Activated CD4-positive, alpha-beta T cell treated with anti-CD3 and anti-CD28 coated beads, Interleukin-2, amount 10 ng/mL, durations not matched to agents 7 days and 5 days (primary cell): ENCODE data around the gene CXADR. TPM values are rescaled to one million over a fixed set of nuclear protein-coding genes. Genes with fewer than 3 reads are reported as not detected.
A peak's percentile ranks its signal among the peaks of the same experiment; 100 is the strongest.
"Not testable (repeated sequence)": the region's sequence is repeated elsewhere in the genome, so short reads cannot be mapped to it uniquely, and the experiment has no call there.

ENCODE experiments used
- CTCF ChIA-PET: fragments of 350-600 bp; sonication (Branson Sonifier 250); formaldehyde crosslinking; loops from one replicate; lab custom pipeline; 2021; ENCODE audit warnings: antibody characterized with exemption; lab: Charles Lee
- POLR2A ChIA-PET: fragments of 350-600 bp; sonication (Branson Sonifier 250); formaldehyde crosslinking; loops from one replicate; lab custom pipeline; 2021; ENCODE audit warnings: antibody characterized with exemption; lab: Charles Lee
- DNase-seq: peaks from one replicate; pipeline ENCODE4 v3.0.0-alpha.2; 2020
- H3K27ac Mint-ChIP-seq: one replicate; pipeline ENCODE4 v1.8.0; 2021; ENCODE audit warnings: mild to moderate bottlenecking, moderate library complexity, mixed read lengths
- H3K27me3 Mint-ChIP-seq: one replicate; pipeline ENCODE4 v1.8.0; 2021; ENCODE audit warnings: mixed read lengths
- H3K36me3 Mint-ChIP-seq: one replicate; pipeline ENCODE4 v1.8.0; 2021; ENCODE audit warnings: low read depth, mixed read lengths
- H3K4me1 Mint-ChIP-seq: one replicate; pipeline ENCODE4 v1.8.0; 2021; ENCODE audit warnings: mixed read lengths
- H3K4me3 Mint-ChIP-seq: one replicate; pipeline ENCODE4 v1.8.0; 2021; ENCODE audit warnings: mild to moderate bottlenecking, moderate library complexity, mixed read lengths
- H3K9me3 Mint-ChIP-seq: one replicate; pipeline ENCODE4 v1.8.0; 2021; ENCODE audit warnings: mixed read lengths
- total RNA-seq, 2 experiments: library from RNA; stranded (reverse); gene quantifications; one replicate each; pipeline ENCODE4 v1.2.3, GENCODE V29; 2021

The CXADR gene
- total RNA-seq = under 1 TPM; 0.32 to 0.40 TPM

- DNase-seq = peak; percentile 77
- ChIA-PET POLR2A (no interaction called here), CTCF (interaction anchor here (0.6 to 1.7 kb wide), 4 partner anchors 10 to 125 kb away, joined by 3 to 6 read pairs (median 4); no protein-coding TSS in a partner anchor)
- peaks cover 2% of the 10 kb centered on the region for H3K36me3 Mint-ChIP-seq
- no peak within 1 kb of the TSS for H3K27ac Mint-ChIP-seq
- H3K27me3 Mint-ChIP-seq = peaks cover 49% of the 10 kb centered on the region
- no peaks in the 10 kb centered on the region for H3K9me3 Mint-ChIP-seq
- peak within 1 kb of the TSS; percentile 83 for H3K4me3 Mint-ChIP-seq
- peaks cover 18% of the 10 kb centered on the region for H3K4me1 Mint-ChIP-seq
These were observed at the start of gene CXADR for GRCh38 chr21:17512253-17513213. TSS of gene CXADR (plus strand) at chr21:17513043. CDS start at chr21:17513130, 87 bp downstream.

- no peaks in the 10 kb centered on the region for H3K27me3 Mint-ChIP-seq
- no peak overlapping the region for H3K4me3 Mint-ChIP-seq
- H3K9me3 Mint-ChIP-seq = no peaks in the 10 kb centered on the region
- no peak for DNase-seq
- ChIA-PET POLR2A (no interaction called here), CTCF (no interaction called here)
- H3K36me3 Mint-ChIP-seq = no peaks in the 10 kb centered on the region
- H3K4me1 Mint-ChIP-seq = no peaks in the 10 kb centered on the region
- no peak overlapping the region for H3K27ac Mint-ChIP-seq
These were observed 46.7 kb upstream of the CXADR start for GRCh38 chr21:17466166-17466565.

- Mint-ChIP-seq H3K27ac (no peak overlapping the region), H3K36me3 (no peaks in the 10 kb centered on the region), H3K27me3 (no peaks in the 10 kb centered on the region), H3K9me3 (no peaks in the 10 kb centered on the region), H3K4me1 (no peaks in the 10 kb centered on the region), H3K4me3 (no peak overlapping the region)
- POLR2A ChIA-PET = no interaction called here
- no peak for DNase-seq
- CTCF ChIA-PET = no interaction called here
These were observed 45.5 kb upstream of the CXADR start for GRCh38 chr21:17467392-17467791.

- Mint-ChIP-seq H3K27ac (no peak overlapping the region), H3K27me3 (no peaks in the 10 kb centered on the region), H3K4me3 (no peak overlapping the region), H3K9me3 (no peaks in the 10 kb centered on the region), H3K36me3 (no peaks in the 10 kb centered on the region), H3K4me1 (no peaks in the 10 kb centered on the region)
- ChIA-PET CTCF (no interaction called here), POLR2A (no interaction called here)
- no peak for DNase-seq
These were observed 45.0 kb upstream of the CXADR start for GRCh38 chr21:17467829-17468228.

- Mint-ChIP-seq H3K36me3 (no peaks in the 10 kb centered on the region), H3K9me3 (no peaks in the 10 kb centered on the region), H3K4me3 (no peak overlapping the region), H3K4me1 (no peaks in the 10 kb centered on the region), H3K27me3 (no peaks in the 10 kb centered on the region), H3K27ac (no peak overlapping the region)
- ChIA-PET CTCF (no interaction called here), POLR2A (no interaction called here)
- DNase-seq = no peak
These were observed 44.1 kb upstream of the CXADR start for GRCh38 chr21:17468698-17469097.

GRCh38 chr21:17469727-17470126 is 43.1 kb upstream of the CXADR start:
- H3K9me3 Mint-ChIP-seq = no peaks in the 10 kb centered on the region
- H3K27ac Mint-ChIP-seq = no peak overlapping the region
- H3K4me3 Mint-ChIP-seq = no peak overlapping the region
- H3K4me1 Mint-ChIP-seq = no peaks in the 10 kb centered on the region
- DNase-seq = no peak
- ChIA-PET POLR2A (no interaction called here), CTCF (no interaction called here)
- H3K36me3 Mint-ChIP-seq = no peaks in the 10 kb centered on the region
- no peaks in the 10 kb centered on the region for H3K27me3 Mint-ChIP-seq

- H3K27me3 Mint-ChIP-seq = no peaks in the 10 kb centered on the region
- ChIA-PET POLR2A (no interaction called here), CTCF (interaction anchor here (1.0 kb wide), 1 partner anchor 10 kb away, joined by 3 read pairs; no protein-coding TSS in a partner anchor)
- DNase-seq = no peak
- no peaks in the 10 kb centered on the region for H3K9me3 Mint-ChIP-seq
- H3K27ac Mint-ChIP-seq = no peak overlapping the region
- H3K4me1 Mint-ChIP-seq = no peaks in the 10 kb centered on the region
- H3K4me3 Mint-ChIP-seq = no peak overlapping the region
- H3K36me3 Mint-ChIP-seq = no peaks in the 10 kb centered on the region
These were observed 40.7 kb upstream of the CXADR start for GRCh38 chr21:17472182-17472581.

- H3K9me3 Mint-ChIP-seq = no peaks in the 10 kb centered on the region
- CTCF ChIA-PET = interaction anchor here (1.0 kb wide), 1 partner anchor 10 kb away, joined by 3 read pairs; no protein-coding TSS in a partner anchor
- H3K4me1 Mint-ChIP-seq = no peaks in the 10 kb centered on the region
- no peak overlapping the region for H3K27ac Mint-ChIP-seq
- no peaks in the 10 kb centered on the region for H3K36me3 Mint-ChIP-seq
- no peak overlapping the region for H3K4me3 Mint-ChIP-seq
- no peaks in the 10 kb centered on the region for H3K27me3 Mint-ChIP-seq
- no peak for DNase-seq
- POLR2A ChIA-PET = no interaction called here
These were observed 40.1 kb upstream of the CXADR start for GRCh38 chr21:17472592-17473271.

- Mint-ChIP-seq H3K36me3 (no peaks in the 10 kb centered on the region), H3K9me3 (no peaks in the 10 kb centered on the region), H3K27me3 (no peaks in the 10 kb centered on the region), H3K4me3 (no peak overlapping the region), H3K27ac (no peak overlapping the region), H3K4me1 (no peaks in the 10 kb centered on the region)
- CTCF ChIA-PET = no interaction called here
- no peak for DNase-seq
- POLR2A ChIA-PET = no interaction called here
These were observed 36.8 kb upstream of the CXADR start for GRCh38 chr21:17476006-17476405.

- H3K9me3 Mint-ChIP-seq, H3K36me3 Mint-ChIP-seq, H3K4me1 Mint-ChIP-seq, DNase-seq, H3K27me3 Mint-ChIP-seq, H3K27ac Mint-ChIP-seq, CTCF ChIA-PET, POLR2A ChIA-PET, H3K4me3 Mint-ChIP-seq: not testable (repeated sequence)
These were observed 34.7 kb upstream of the CXADR start for GRCh38 chr21:17478156-17478555.

GRCh38 chr21:17479606-17480005 is 33.2 kb upstream of the CXADR start:
- Mint-ChIP-seq H3K27ac (no peak overlapping the region), H3K27me3 (no peaks in the 10 kb centered on the region)
- POLR2A ChIA-PET = no interaction called here

GRCh38 chr21:17482928-17483327 is 29.9 kb upstream of the CXADR start:
- Mint-ChIP-seq H3K36me3 (no peaks in the 10 kb centered on the region), H3K4me1 (no peaks in the 10 kb centered on the region), H3K27me3 (no peaks in the 10 kb centered on the region), H3K4me3 (no peak overlapping the region), H3K27ac (no peak overlapping the region), H3K9me3 (peaks cover 2% of the 10 kb centered on the region)
- DNase-seq = no peak
- ChIA-PET POLR2A (no interaction called here), CTCF (interaction anchor here (1.0 kb wide), 1 partner anchor 10 kb away, joined by 3 read pairs; no protein-coding TSS in a partner anchor)

More at GRCh38 chr21:17479606-17480005, 33.2 kb upstream of the CXADR start:
- no peak for DNase-seq
- CTCF ChIA-PET = no interaction called here
- no peaks in the 10 kb centered on the region for H3K36me3 Mint-ChIP-seq
- H3K4me1 Mint-ChIP-seq = no peaks in the 10 kb centered on the region
- no peaks in the 10 kb centered on the region for H3K9me3 Mint-ChIP-seq
- no peak overlapping the region for H3K4me3 Mint-ChIP-seq

- Mint-ChIP-seq H3K9me3 (peaks cover 2% of the 10 kb centered on the region), H3K4me3 (no peak overlapping the region), H3K4me1 (peaks cover 22% of the 10 kb centered on the region), H3K36me3 (no peaks in the 10 kb centered on the region), H3K27ac (no peak overlapping the region), H3K27me3 (no peaks in the 10 kb centered on the region)
- DNase-seq = no peak
- POLR2A ChIA-PET = no interaction called here
- CTCF ChIA-PET = no interaction called here
These were observed 24.2 kb upstream of the CXADR start for GRCh38 chr21:17488620-17489019.
